GM12891 (cell line): ENCODE results near the gene KAZN.

Source experiments
- POLR2A ChIP-seq: IDR thresholded peaks from 2 replicates; pipeline ENCODE4 v1.6.1; 2011; ENCODE audit warnings: low read depth, low read length, control low read depth
- POLR2AphosphoS5 ChIP-seq: IDR thresholded peaks from 2 replicates; pipeline ENCODE4 v1.6.1; 2011; ENCODE audit warnings: low read depth, low read length, control low read depth
- POU2F2 ChIP-seq: IDR thresholded peaks from 2 replicates; pipeline ENCODE4 v1.6.1; 2011; ENCODE audit warnings: low read depth, mild to moderate bottlenecking, control low read depth, low read length, moderate library complexity
- TAF1 ChIP-seq: IDR thresholded peaks from 2 replicates; pipeline ENCODE4 v1.6.1; 2011; ENCODE audit warnings: low read depth, low read length, control low read depth

GRCh38 chr1:15107058-15107687, 508.7 kb downstream of the KAZN start:
- TF ChIP-seq TAF1 (no peak), POLR2A (no peak), POLR2AphosphoS5 (no peak), POU2F2 (no peak)
